GM18873 (cell line): ENCODE measurements around the gene ST13.
"Not testable (repeated sequence)": the region's sequence is repeated elsewhere in the genome, so short reads cannot be mapped to it uniquely, and the experiment has no call there.

ENCODE experiments used
- ATAC-seq: cut with Tn5 transposase; IDR thresholded peaks from one replicate; pipeline ENCODE4 v1.9.1; 2021; ENCODE audit warnings: mild to moderate bottlenecking, moderate library complexity, moderate number of reproducible peaks; ENCODE audit not compliant: unreplicated experiment, low FRiP score

The ST13 gene

GRCh38 chr22:40845816-40846215, 10.6 kb downstream of the ST13 start:
- ATAC-seq = not testable (repeated sequence)

DNA sequence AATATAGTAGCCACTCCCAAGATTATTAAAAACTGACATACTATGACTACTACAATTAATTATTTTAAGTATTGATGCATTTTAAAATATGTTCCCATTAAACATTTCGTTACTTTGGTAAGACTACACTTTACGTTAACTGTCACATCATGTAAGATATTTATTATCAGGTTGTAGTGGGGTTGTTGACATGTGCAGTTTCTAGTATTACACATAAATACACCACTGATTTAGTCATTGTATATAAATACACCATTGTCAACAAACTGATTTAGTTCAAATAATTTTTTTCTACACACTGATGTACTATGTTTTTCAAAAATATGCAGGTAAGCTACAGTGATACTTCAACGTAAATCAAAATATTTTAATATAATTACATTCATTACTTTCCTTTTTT, 11.5 kb downstream of the ST13 start:
- no peak for ATAC-seq

- no peak for ATAC-seq
Observed at GRCh38 chr22:40838486-40838885, 18.0 kb downstream of the ST13 start.

DNA sequence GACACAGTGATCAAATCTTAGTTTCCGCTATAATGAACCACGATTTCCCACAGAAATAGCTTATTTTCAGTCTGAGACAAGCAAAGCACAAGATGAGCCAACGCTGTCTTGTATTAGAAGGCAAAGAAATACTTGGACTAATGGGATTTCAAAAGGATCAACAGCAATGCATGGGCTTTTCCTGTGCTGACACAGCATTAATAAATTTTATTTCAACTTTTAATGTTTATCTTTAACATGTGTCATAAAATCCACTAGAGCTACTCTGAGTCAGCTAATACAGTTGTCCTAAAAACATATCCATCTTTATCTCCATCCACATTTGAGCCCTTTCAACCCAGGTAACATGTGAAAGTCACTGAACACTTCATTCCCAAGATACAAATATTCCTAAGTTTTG, 21.8 kb downstream of the ST13 start:
- no peak for ATAC-seq

- no peak for ATAC-seq
Observed at GRCh38 chr22:40829131-40829530, 27.3 kb downstream of the ST13 start.

GRCh38 chr22:40826984-40827741, 29.3 kb downstream of the ST13 start:
- no peak for ATAC-seq

DNA sequence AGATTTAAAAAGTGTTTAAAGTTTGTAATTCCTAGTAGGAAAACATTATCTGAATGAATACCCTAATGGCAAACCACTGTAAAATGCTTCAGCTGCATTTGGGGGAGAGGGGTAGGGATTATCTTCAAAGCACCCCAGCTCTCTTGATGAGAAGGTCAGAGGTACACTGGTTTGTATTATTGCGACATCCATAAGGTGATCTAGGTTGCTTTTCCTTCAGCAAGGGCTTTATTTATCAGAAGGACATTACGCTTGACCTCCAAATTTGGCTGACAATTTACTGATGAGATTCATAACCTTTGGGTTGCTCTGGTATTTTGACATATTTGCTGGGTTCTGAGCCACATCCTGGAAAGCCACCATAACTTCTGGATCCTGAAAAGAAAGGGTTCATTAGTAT, 30.1 kb downstream of the ST13 start:
- not testable (repeated sequence) for ATAC-seq

GRCh38 chr22:40823426-40823825, 33.0 kb downstream of the ST13 start:
- ATAC-seq = no peak

GRCh38 chr22:40819599-40820140, 36.8 kb downstream of the ST13 start:
- ATAC-seq = no peak

GRCh38 chr22:40818747-40819598, 37.5 kb downstream of the ST13 start, which contains the start of gene SLC25A17:
Gene SLC25A17, minus strand, starts transcription at chr22:40819346. Its CDS starts 98 bp downstream, at chr22:40819248.
- no peak for ATAC-seq

- no peak for ATAC-seq
Observed at GRCh38 chr22:40818192-40818746, 38.2 kb downstream of the ST13 start.

DNA sequence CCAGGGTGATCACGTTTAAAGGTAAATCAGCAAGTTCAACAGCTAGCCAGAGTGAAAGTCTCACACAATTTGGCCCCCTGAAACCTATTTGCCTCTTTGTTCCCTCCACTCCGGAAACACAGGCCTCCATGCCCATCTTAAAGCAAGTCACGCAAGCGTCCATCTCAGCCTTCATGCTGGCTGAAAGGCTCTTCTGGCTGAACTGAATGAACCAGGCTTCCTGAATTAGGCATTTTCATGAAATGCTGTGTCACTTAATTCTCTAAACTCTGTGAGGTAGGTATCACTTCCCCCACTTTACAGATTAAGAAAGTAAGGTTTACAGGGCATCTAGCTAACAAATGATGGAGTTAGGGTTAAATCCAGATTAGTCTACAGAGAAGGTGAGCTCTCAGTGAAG, 38.7 kb downstream of the ST13 start:
- ATAC-seq = no peak

DNA sequence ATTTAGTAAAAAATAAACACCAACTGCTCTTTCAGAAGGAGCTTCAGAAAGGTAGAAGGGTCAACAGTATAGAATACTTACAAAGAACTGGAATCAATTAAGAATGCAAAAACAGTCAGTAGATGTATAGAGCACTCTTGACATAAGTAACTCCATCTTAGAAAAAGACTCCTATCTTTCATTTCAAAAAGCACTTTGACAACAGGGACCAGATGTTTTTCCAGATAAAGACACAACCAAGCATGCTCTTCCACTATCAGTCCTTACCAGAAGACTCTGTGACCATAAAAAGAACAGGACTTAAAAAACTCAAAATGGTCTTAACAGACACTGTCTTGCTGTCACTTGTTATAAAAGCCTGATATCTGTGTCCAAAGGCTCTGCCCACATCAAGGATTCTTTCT, 42.5 kb downstream of the ST13 start:
- ATAC-seq = no peak

DNA sequence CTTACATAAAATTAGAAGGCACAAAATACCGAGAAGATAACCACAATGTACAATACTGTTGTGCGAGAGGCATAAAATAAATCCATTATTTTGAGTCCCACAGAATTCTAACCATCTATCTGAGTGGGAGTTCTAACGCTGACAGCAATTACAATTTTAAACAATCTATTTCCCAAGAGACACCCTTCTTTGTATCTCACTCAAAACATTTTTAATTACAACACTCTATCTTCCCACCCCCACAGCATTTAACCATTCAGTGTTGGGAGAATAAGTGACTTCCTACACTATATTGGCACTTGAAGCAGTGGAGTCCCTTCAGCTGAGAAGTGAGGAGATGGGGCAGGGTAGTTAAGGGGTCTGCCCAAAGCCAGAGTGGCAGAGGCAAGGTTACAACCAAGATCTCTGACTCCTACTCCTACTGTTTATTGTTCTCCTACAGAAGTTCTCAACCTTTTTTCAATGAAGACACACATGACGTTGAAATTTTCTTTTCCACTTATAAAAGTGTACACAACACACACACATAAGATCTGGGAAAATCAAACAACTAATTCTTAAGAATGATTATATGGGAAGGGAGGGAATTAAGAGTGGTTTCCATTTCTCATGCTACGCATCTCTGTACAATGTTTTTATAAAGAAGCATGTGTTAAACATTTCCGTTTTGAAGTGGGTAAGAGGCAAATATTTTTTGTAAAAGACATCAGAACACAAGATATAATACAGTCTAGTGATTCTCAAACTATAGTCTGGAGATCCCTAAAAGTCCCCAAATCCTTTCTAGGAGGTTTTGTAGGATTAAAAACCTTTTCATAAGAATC, 48.2 kb downstream of the ST13 start:
- no peak for ATAC-seq

GRCh38 chr22:40806711-40807110, 49.7 kb downstream of the ST13 start:
- ATAC-seq = no peak

DNA sequence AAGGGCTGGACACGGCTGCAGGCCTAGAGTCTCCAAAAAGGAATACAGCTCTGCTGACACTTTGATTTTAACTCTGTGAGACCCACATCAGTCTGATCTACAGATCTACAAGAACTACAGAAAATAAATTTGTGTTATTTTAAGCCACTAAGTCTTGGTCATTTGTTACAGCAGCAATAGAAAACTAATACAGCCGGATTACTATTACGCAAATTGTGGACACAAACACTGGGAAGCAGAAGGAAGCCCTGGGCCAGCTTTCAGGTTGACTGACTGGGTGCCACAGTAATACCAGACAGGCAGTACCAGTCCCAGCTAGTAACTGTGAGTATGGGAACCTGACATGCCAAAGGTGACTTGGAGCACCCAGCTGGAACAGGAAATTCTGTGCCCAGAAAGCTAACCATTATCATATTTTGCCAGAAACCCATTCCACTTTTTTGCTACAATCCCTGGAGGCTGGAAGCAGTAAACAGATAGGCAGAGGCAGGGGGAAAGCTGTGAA, 50.7 kb downstream of the ST13 start:
- no peak for ATAC-seq

DNA sequence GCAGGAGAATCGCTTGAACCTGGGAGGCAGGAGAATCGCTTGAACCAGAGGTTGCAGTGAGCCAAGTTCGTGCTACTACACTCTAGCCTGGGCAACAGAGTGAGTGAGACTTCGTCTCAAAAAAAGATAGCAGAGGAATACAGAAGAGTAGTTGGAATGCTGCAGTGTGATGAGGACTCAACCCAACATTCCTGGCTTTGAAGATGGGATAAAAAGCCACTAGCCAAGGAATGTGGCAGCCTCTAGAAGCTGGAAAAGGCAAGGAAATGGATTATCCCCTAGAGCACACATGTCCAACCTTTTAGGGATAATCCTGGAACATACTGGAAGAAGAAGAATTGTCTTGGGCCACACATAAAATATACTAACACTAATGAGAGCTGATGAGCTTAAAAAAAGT, 51.2 kb downstream of the ST13 start:
- no peak for ATAC-seq

DNA sequence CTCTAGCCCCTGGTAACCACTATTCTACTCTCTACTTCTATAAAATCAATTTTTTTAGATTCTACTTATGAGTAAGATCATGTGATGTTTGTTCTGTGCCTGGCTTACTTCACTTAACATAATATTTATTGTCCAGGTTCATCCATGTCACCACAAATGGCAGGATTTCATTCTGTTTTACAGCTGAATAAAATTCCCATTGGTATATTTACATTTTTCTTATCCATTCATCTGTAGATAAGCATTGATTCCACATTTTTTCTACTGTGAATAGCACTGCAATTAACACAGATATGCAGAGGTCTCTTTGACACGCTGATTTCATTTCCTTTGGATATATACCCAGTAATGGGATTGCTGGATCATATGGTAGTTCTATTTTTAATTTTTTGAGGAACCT, 53.1 kb downstream of the ST13 start:
- ATAC-seq = no peak

GRCh38 chr22:40799008-40799407, 57.4 kb downstream of the ST13 start:
- no peak for ATAC-seq

DNA sequence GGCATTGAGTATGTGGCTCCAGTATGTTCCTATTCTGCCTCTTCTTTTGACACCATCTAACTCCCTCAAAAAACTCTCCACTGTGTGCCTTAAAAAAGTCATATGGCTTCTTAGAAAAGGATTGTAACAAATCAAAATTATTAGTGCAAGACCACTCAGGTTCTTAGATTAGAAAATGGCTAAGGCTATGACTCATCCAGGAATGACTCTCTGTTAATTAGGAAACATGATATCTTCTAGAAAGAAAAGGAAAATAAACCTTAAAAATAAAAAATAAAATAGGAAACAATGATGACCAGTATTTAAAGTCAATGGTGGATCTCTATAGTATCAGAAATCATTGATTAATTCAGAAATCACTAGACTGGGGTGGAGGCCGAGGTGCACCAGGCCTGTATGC, 59.0 kb downstream of the ST13 start:
- ATAC-seq = no peak
